Left cardiac atrium (tissue), 2 donors: Measurements from ENCODE around the gene RPS8. TPM values are rescaled to one million over a fixed set of nuclear protein-coding genes. Genes with fewer than 3 reads are reported as not detected.

Source experiments
- total RNA-seq, 2 donors: library from RNA; stranded (reverse); fragmentation: NEBNext Ultra II Directional; extraction: Animal tissue kit (Norgen Biotek cat#: 25700); gene quantifications; one replicate each; pipeline ENCODE4 v1.2.1, GENCODE V29; 2021
- donor health status: DM: no; HTN: yes; CAD: no; lungs with severe emphysema.
- donor health status: DM: yes; HTN: yes; CAD: no.

RPS8 gene
- total RNA-seq, 2 donors from 2014 or later, result 950 to 999 TPM

Other genes with a start within 250 kb of the RPS8 start
- 10 to 100 TPM; 11.1 to 11.4 TPM for gene TMEM53, start 101.1 kb upstream of the RPS8 start, total RNA-seq
- gene ARMH1, start 100.8 kb upstream of the RPS8 start, total RNA-seq, result 1 to 10 TPM in 1 of 2 donors, under 1 TPM in 1; 0.16 to 1.2 TPM
- not detected for gene RNU5D-1, start 44.4 kb upstream of the RPS8 start, total RNA-seq
- gene KIF2C, start 35.7 kb upstream of the RPS8 start, total RNA-seq, result 1 to 10 TPM; 1.2 TPM
- gene BEST4, start 12.6 kb downstream of the RPS8 start, total RNA-seq, result under 1 TPM; 0.12 to 0.31 TPM
- gene PLK3, start 24.8 kb downstream of the RPS8 start, total RNA-seq, result 10 to 100 TPM in 1 of 2 donors, 1 to 10 TPM in 1; 7.6 to 16.1 TPM
- gene DYNLT4, start 31.8 kb downstream of the RPS8 start, total RNA-seq, result under 1 TPM; 0.71 to 0.79 TPM
- gene BTBD19, start 33.0 kb downstream of the RPS8 start, total RNA-seq, result 1 to 10 TPM; 4.0 to 8.6 TPM
- under 1 TPM; 0.58 to 0.59 TPM for gene PTCH2, start 67.7 kb downstream of the RPS8 start, total RNA-seq
- 10 to 100 TPM; 26.2 to 34.0 TPM for gene EIF2B3, start 211.1 kb downstream of the RPS8 start, total RNA-seq
- 10 to 100 TPM; 18.9 to 24.2 TPM for gene HECTD3, start 235.8 kb downstream of the RPS8 start, total RNA-seq
- gene UROD, start 236.7 kb downstream of the RPS8 start, total RNA-seq, result 10 to 100 TPM; 63.4 to 65.1 TPM